ENCODE results near the gene STXBP1.
"Not testable (repeated sequence)": the region's sequence is repeated elsewhere in the genome, so short reads cannot be mapped to it uniquely, and the experiment has no call there.

Gene STXBP1

GRCh38 chr9:127621339-127621970 lies 9.4 kb downstream of the STXBP1 start:
- not testable (repeated sequence) for H3K4me1 ChIP-seq (ENCODE audit: control insufficient read depth, insufficient read depth, low read length); H3K27me3 ChIP-seq (ENCODE audit: control insufficient read depth, insufficient read depth, low read length); H3K9me3 ChIP-seq (ENCODE audit: control insufficient read depth, insufficient read depth, low read length); H3K9ac ChIP-seq (ENCODE audit: low read depth, low read length); H3K4me3 ChIP-seq (ENCODE audit: low read depth, low read length); H3K36me3 ChIP-seq (ENCODE audit: control insufficient read depth, insufficient read depth, low read length); H3K27ac ChIP-seq (ENCODE audit: low read depth, low read length)

GRCh38 chr9:127626752-127627493 lies 14.8 kb downstream of the STXBP1 start:
- Histone ChIP-seq H3K9me3 (ENCODE audit: control insufficient read depth, insufficient read depth, low read length) (no peaks in the 10 kb centered on the region), H3K27me3 (ENCODE audit: control insufficient read depth, insufficient read depth, low read length) (no peaks in the 10 kb centered on the region)

GRCh38 chr9:127627494-127627855 lies 15.4 kb downstream of the STXBP1 start:
- H3K27ac ChIP-seq (ENCODE audit: low read depth, low read length) = no peak overlapping the region
- peaks cover 11% of the 10 kb centered on the region; the same call in 1 of the 2 replicates for H3K4me1 ChIP-seq (ENCODE audit: control insufficient read depth, insufficient read depth, low read length)
- H3K9me3 ChIP-seq (ENCODE audit: control insufficient read depth, insufficient read depth, low read length) = no peaks in the 10 kb centered on the region
- no peaks in the 10 kb centered on the region for H3K36me3 ChIP-seq (ENCODE audit: control insufficient read depth, insufficient read depth, low read length)
- H3K9ac ChIP-seq (ENCODE audit: low read depth, low read length) = no peak overlapping the region
- no peaks in the 10 kb centered on the region for H3K27me3 ChIP-seq (ENCODE audit: control insufficient read depth, insufficient read depth, low read length)
- H3K4me3 ChIP-seq (ENCODE audit: low read depth, low read length) = no peak overlapping the region

More at GRCh38 chr9:127626752-127627493, 14.8 kb downstream of the STXBP1 start:
- no peak overlapping the region for H3K4me3 ChIP-seq (ENCODE audit: low read depth, low read length)
- no peak overlapping the region for H3K9ac ChIP-seq (ENCODE audit: low read depth, low read length)
- peaks cover 15% of the 10 kb centered on the region for H3K4me1 ChIP-seq (ENCODE audit: control insufficient read depth, insufficient read depth, low read length)
- H3K27ac ChIP-seq (ENCODE audit: low read depth, low read length) = no peak overlapping the region
- H3K36me3 ChIP-seq (ENCODE audit: control insufficient read depth, insufficient read depth, low read length) = no peaks in the 10 kb centered on the region

DNA sequence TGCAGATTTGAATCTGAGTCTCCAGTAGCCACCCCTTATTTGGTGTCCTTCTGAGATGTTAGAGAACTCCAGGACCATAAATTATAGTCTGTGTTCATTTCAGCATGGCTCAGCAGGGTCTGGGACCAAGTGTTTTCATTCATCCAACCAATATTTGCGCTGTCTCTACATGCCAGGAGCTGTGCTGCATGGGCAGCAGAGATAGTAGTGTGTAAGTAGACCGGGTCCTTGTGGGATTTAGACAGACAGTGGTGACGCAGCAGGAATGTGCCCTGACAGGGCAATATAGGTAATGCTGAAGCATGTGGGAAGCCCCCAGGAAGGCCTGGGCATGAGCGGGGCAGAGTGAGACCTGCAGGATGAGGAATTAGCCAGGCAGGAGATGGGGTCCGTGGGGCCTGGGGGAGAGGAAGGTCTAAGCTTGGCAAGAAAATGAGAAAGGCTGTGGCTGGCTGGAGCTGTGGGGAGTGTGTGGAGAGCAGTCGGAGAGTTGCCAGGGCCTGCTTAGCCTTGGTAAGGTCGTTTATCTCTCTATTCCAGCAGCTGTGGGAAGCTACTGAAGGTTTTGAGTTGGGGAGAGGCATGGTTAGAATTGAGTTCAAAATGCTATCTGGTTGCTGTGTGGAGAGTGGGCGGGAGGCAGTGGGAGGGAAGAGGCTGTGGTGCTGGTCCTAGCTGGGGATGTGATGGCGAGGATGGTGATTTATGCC lies 16.8 kb downstream of the STXBP1 start:
- Histone ChIP-seq H3K27me3 (ENCODE audit: control insufficient read depth, insufficient read depth, low read length) (no peaks in the 10 kb centered on the region), H3K36me3 (ENCODE audit: control insufficient read depth, insufficient read depth, low read length) (no peaks in the 10 kb centered on the region), H3K9me3 (ENCODE audit: control insufficient read depth, insufficient read depth, low read length) (no peaks in the 10 kb centered on the region), H3K9ac (ENCODE audit: low read depth, low read length) (no peak overlapping the region), H3K4me3 (ENCODE audit: low read depth, low read length) (no peak overlapping the region), H3K4me1 (ENCODE audit: control insufficient read depth, insufficient read depth, low read length) (peaks cover 17% of the 10 kb centered on the region; the same call in 1 of the 2 replicates), H3K27ac (ENCODE audit: low read depth, low read length) (no peak overlapping the region)

GRCh38 chr9:127629468-127630081 lies 17.5 kb downstream of the STXBP1 start:
- no peak overlapping the region for H3K27ac ChIP-seq (ENCODE audit: low read depth, low read length)
- H3K9me3 ChIP-seq (ENCODE audit: control insufficient read depth, insufficient read depth, low read length) = no peaks in the 10 kb centered on the region
- H3K27me3 ChIP-seq (ENCODE audit: control insufficient read depth, insufficient read depth, low read length) = no peaks in the 10 kb centered on the region
- H3K36me3 ChIP-seq (ENCODE audit: control insufficient read depth, insufficient read depth, low read length) = no peaks in the 10 kb centered on the region
- H3K9ac ChIP-seq (ENCODE audit: low read depth, low read length) = no peak overlapping the region
- H3K4me1 ChIP-seq (ENCODE audit: control insufficient read depth, insufficient read depth, low read length) = peaks cover 17% of the 10 kb centered on the region; the same call in 1 of the 2 replicates
- H3K4me3 ChIP-seq (ENCODE audit: low read depth, low read length) = no peak overlapping the region

- Histone ChIP-seq H3K9ac (ENCODE audit: low read depth, low read length) (no peak overlapping the region), H3K36me3 (ENCODE audit: control insufficient read depth, insufficient read depth, low read length) (no peaks in the 10 kb centered on the region), H3K4me1 (ENCODE audit: control insufficient read depth, insufficient read depth, low read length) (peaks cover 17% of the 10 kb centered on the region; the same call in 1 of the 2 replicates), H3K4me3 (ENCODE audit: low read depth, low read length) (no peak overlapping the region), H3K9me3 (ENCODE audit: control insufficient read depth, insufficient read depth, low read length) (no peaks in the 10 kb centered on the region), H3K27me3 (ENCODE audit: control insufficient read depth, insufficient read depth, low read length) (no peaks in the 10 kb centered on the region), H3K27ac (ENCODE audit: low read depth, low read length) (peak overlapping the region; percentile 31)
These were observed 21.3 kb downstream of the STXBP1 start for GRCh38 chr9:127633216-127633862.

- Histone ChIP-seq H3K4me1 (ENCODE audit: control insufficient read depth, insufficient read depth, low read length) (peaks cover 16% of the 10 kb centered on the region; the same call in 1 of the 2 replicates), H3K36me3 (ENCODE audit: control insufficient read depth, insufficient read depth, low read length) (no peaks in the 10 kb centered on the region), H3K27ac (ENCODE audit: low read depth, low read length) (no peak overlapping the region), H3K9me3 (ENCODE audit: control insufficient read depth, insufficient read depth, low read length) (no peaks in the 10 kb centered on the region), H3K27me3 (ENCODE audit: control insufficient read depth, insufficient read depth, low read length) (no peaks in the 10 kb centered on the region), H3K9ac (ENCODE audit: low read depth, low read length) (no peak overlapping the region), H3K4me3 (ENCODE audit: low read depth, low read length) (no peak overlapping the region)
These were observed 21.9 kb downstream of the STXBP1 start for GRCh38 chr9:127634021-127634420.

GRCh38 chr9:127634698-127635097 lies 22.6 kb downstream of the STXBP1 start:
- Histone ChIP-seq H3K4me1 (ENCODE audit: control insufficient read depth, insufficient read depth, low read length) (peaks cover 9% of the 10 kb centered on the region; the same call in 1 of the 2 replicates), H3K4me3 (ENCODE audit: low read depth, low read length) (no peak overlapping the region), H3K9ac (ENCODE audit: low read depth, low read length) (no peak overlapping the region), H3K27me3 (ENCODE audit: control insufficient read depth, insufficient read depth, low read length) (no peaks in the 10 kb centered on the region), H3K36me3 (ENCODE audit: control insufficient read depth, insufficient read depth, low read length) (no peaks in the 10 kb centered on the region), H3K27ac (ENCODE audit: low read depth, low read length) (no peak overlapping the region), H3K9me3 (ENCODE audit: control insufficient read depth, insufficient read depth, low read length) (no peaks in the 10 kb centered on the region)

DNA sequence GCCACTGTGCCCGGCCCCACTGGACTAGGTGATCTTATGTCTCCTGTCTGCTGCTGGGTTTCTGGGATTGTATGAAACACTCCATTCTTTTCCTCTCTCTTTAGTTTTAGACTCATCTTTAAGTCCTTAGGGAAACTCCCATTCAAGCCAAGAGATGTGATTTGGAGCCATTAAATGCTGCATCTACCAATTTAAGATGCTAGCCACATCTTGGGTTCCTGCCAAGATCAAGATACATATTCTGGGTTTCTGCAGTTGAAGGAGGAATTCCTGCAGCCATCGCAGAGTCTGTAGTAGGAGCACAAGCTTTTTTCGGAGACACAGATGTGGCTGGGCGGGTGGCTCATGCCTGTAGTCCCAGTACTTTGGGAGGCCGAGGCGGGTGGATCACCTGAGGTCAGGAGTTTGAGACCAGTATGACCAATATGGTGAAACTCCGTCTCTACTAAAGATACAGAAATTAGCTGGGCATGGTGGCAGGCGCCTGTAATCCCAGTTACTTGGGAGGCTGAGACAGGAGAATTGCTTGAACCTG lies 23.2 kb downstream of the STXBP1 start:
- Histone ChIP-seq H3K4me3 (ENCODE audit: low read depth, low read length) (no peak overlapping the region), H3K9ac (ENCODE audit: low read depth, low read length) (no peak overlapping the region), H3K27me3 (ENCODE audit: control insufficient read depth, insufficient read depth, low read length) (no peaks in the 10 kb centered on the region), H3K9me3 (ENCODE audit: control insufficient read depth, insufficient read depth, low read length) (no peaks in the 10 kb centered on the region), H3K36me3 (ENCODE audit: control insufficient read depth, insufficient read depth, low read length) (no peaks in the 10 kb centered on the region), H3K4me1 (ENCODE audit: control insufficient read depth, insufficient read depth, low read length) (peaks cover 6% of the 10 kb centered on the region; the same call in 1 of the 2 replicates), H3K27ac (ENCODE audit: low read depth, low read length) (no peak overlapping the region)

DNA sequence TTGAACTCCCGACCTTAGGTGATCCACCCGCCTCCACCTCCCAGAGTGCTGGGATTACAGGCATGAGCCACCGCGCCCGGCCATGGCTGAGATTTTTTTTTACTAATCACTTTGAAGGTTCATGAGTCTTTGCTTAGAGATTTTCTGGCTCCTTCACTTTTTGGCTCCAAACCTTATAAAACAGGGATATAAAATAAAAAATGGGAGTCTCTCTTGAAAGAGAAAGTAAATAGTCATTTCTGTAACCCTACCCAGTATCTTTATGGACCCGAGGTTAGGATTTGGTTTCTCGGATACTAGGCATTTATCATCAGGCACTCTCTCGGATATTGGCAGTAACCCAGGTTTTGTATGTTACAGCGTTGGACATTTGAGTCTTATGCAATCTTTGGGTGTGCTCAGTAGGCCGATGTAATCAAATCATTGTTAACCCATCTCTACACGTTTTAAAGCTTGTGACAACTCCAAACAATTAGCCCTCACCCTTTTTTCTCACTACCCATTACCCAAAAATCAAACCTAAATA lies 25.3 kb downstream of the STXBP1 start:
- no peaks in the 10 kb centered on the region for H3K27me3 ChIP-seq (ENCODE audit: control insufficient read depth, insufficient read depth, low read length)
- no peaks in the 10 kb centered on the region for H3K36me3 ChIP-seq (ENCODE audit: control insufficient read depth, insufficient read depth, low read length)
- H3K27ac ChIP-seq (ENCODE audit: low read depth, low read length) = no peak overlapping the region
- H3K4me3 ChIP-seq (ENCODE audit: low read depth, low read length) = no peak overlapping the region
- no peaks in the 10 kb centered on the region for H3K9me3 ChIP-seq (ENCODE audit: control insufficient read depth, insufficient read depth, low read length)
- H3K4me1 ChIP-seq (ENCODE audit: control insufficient read depth, insufficient read depth, low read length) = peaks cover 6% of the 10 kb centered on the region; the same call in 1 of the 2 replicates
- no peak overlapping the region for H3K9ac ChIP-seq (ENCODE audit: low read depth, low read length)

Measured in HUES48 (cell line).